Activated T-cell treated with anti-CD3 and anti-CD28 coated beads for 1 hour (primary cell): ENCODE results near the gene SCRN2.

Experiments
- DNase-seq: peaks from one replicate; pipeline ENCODE4 v3.0.0-alpha.2; 2020; ENCODE audit warnings: low read depth

Gene SCRN2

GRCh38 chr17:47821031-47821423 is 20.0 kb downstream of the SCRN2 start:
- DNase-seq = no peak

- DNase-seq = no peak
Measured at GRCh38 chr17:47820033-47820789, 20.9 kb downstream of the SCRN2 start.

- DNase-seq = no peak
Measured at GRCh38 chr17:47819475-47819874, 21.6 kb downstream of the SCRN2 start.

- no peak for DNase-seq
Measured at GRCh38 chr17:47818002-47818695, 22.9 kb downstream of the SCRN2 start.

GRCh38 chr17:47816947-47817346 is 24.1 kb downstream of the SCRN2 start:
- no peak for DNase-seq

- DNase-seq = no peak
Measured at GRCh38 chr17:47816111-47816735, 24.9 kb downstream of the SCRN2 start.

GRCh38 chr17:47815106-47815918 is 25.8 kb downstream of the SCRN2 start:
- DNase-seq = no peak

GRCh38 chr17:47813512-47814031 is 27.5 kb downstream of the SCRN2 start:
- DNase-seq = no peak

GRCh38 chr17:47813077-47813476 is 28.0 kb downstream of the SCRN2 start:
- no peak for DNase-seq

- DNase-seq = no peak
Measured at GRCh38 chr17:47812146-47812920, 28.7 kb downstream of the SCRN2 start.

- no peak for DNase-seq
Measured at GRCh38 chr17:47811709-47812108, 29.4 kb downstream of the SCRN2 start.

GRCh38 chr17:47810901-47811635 is 30.0 kb downstream of the SCRN2 start:
- no peak for DNase-seq

GRCh38 chr17:47810200-47810821 is 30.8 kb downstream of the SCRN2 start:
- no peak for DNase-seq

- DNase-seq = no peak
Measured at GRCh38 chr17:47808830-47809480, 32.1 kb downstream of the SCRN2 start.

- no peak for DNase-seq
Measured at GRCh38 chr17:47808036-47808829, 32.8 kb downstream of the SCRN2 start.

- DNase-seq = no peak
Measured at GRCh38 chr17:47807421-47807820, 33.7 kb downstream of the SCRN2 start.

- no peak for DNase-seq
Measured at GRCh38 chr17:47806913-47807255, 34.2 kb downstream of the SCRN2 start.

- DNase-seq = no peak
Measured at GRCh38 chr17:47806026-47806912, 34.8 kb downstream of the SCRN2 start.
